ENCODE results near the gene RIMBP3C.
"Not testable (repeated sequence)": the region's sequence is repeated elsewhere in the genome, so short reads cannot be mapped to it uniquely, and the experiment has no call there.

DNA sequence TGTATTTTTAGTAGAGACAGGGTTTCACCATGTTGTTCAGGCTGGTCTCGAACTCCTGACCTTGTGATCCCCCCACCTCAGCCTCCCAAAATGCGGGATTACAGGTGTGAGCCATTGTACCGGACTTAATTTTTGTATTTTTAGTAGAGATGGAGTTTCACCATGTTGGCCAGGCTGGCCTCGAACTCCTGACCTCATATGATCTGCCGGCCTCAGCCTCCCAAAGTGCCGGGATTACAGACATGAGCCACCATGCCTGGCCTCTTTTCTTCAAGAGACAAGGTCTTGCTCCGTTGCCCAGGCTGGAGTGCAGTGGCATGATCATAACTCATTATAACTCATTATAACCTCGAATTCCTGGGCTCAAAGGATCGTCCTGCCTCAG lies 29.4 kb upstream of the RIMBP3C start:
- not testable (repeated sequence) for TF ChIP-seq FOXK2 (IDR thresholded peaks at IDR 0.05); TARDBP (IDR thresholded peaks at IDR 0.05); SUZ12 (IDR thresholded peaks at IDR 0.05); BHLHE40 (IDR thresholded peaks at IDR 0.05; ENCODE audit: borderline replicate concordance)

All from HEK293T (cell line).